Measurements from ENCODE around the gene AQP5.

Gene AQP5

GRCh38 chr12:49964849-49965624 lies 3.4 kb downstream of the AQP5 start:
- no peak for DNase-seq (ENCODE audit: low read depth in 3 of 3)

GRCh38 chr12:49965836-49966235 lies 4.2 kb downstream of the AQP5 start:
- no peak for DNase-seq (ENCODE audit: low read depth in 3 of 3)

- no peak for DNase-seq (ENCODE audit: low read depth in 3 of 3)
Measured at GRCh38 chr12:49966511-49967041, 4.9 kb downstream of the AQP5 start.

GRCh38 chr12:49967042-49967776 lies 5.5 kb downstream of the AQP5 start:
- DNase-seq (ENCODE audit: low read depth in 3 of 3) = peak; percentile 87 to 94 (median 89)

- DNase-seq (ENCODE audit: low read depth in 3 of 3) = no peak
Measured at GRCh38 chr12:49967777-49968250, 6.1 kb downstream of the AQP5 start.

- no peak for DNase-seq (ENCODE audit: low read depth in 3 of 3)
Measured at GRCh38 chr12:49968471-49968870, 6.8 kb downstream of the AQP5 start.

- no peak for DNase-seq (ENCODE audit: low read depth in 3 of 3)
Measured at GRCh38 chr12:49969027-49969426, 7.4 kb downstream of the AQP5 start.

GRCh38 chr12:49969651-49970429 lies 8.2 kb downstream of the AQP5 start:
- no peak for DNase-seq (ENCODE audit: low read depth in 3 of 3)

GRCh38 chr12:49970658-49971057 lies 9.0 kb downstream of the AQP5 start:
- no peak for DNase-seq (ENCODE audit: low read depth in 3 of 3)

- DNase-seq (ENCODE audit: low read depth in 3 of 3) = no peak
Measured at GRCh38 chr12:49971141-49971540, 9.5 kb downstream of the AQP5 start.

GRCh38 chr12:49972129-49972528 lies 10.5 kb downstream of the AQP5 start:
- DNase-seq (ENCODE audit: low read depth in 3 of 3) = no peak

GRCh38 chr12:49972641-49973360 lies 11.1 kb downstream of the AQP5 start, which contains the start of gene AQP6:
TSS of gene AQP6 (plus strand) at chr12:49972947. CDS start at chr12:49973174, 227 bp downstream.
- no peak for DNase-seq (ENCODE audit: low read depth in 3 of 3)

- no peak for DNase-seq (ENCODE audit: low read depth in 3 of 3)
Measured at GRCh38 chr12:49973361-49973830, 11.7 kb downstream of the AQP5 start.

- no peak for DNase-seq (ENCODE audit: low read depth in 3 of 3)
Measured at GRCh38 chr12:49974231-49974675, 12.6 kb downstream of the AQP5 start.

- DNase-seq (ENCODE audit: low read depth in 3 of 3) = no peak
Measured at GRCh38 chr12:49974677-49975317, 13.1 kb downstream of the AQP5 start.

- no peak for DNase-seq (ENCODE audit: low read depth in 3 of 3)
Measured at GRCh38 chr12:49975318-49975761, 13.7 kb downstream of the AQP5 start.

- no peak for DNase-seq (ENCODE audit: low read depth in 3 of 3)
Measured at GRCh38 chr12:49976557-49976956, 14.9 kb downstream of the AQP5 start.

GRCh38 chr12:49978125-49978524 lies 16.5 kb downstream of the AQP5 start:
- DNase-seq (ENCODE audit: low read depth in 3 of 3) = no peak

GRCh38 chr12:49979016-49979586 lies 17.4 kb downstream of the AQP5 start:
- DNase-seq (ENCODE audit: low read depth in 3 of 3) = no peak

GRCh38 chr12:49979791-49980190 lies 18.1 kb downstream of the AQP5 start:
- DNase-seq (ENCODE audit: low read depth in 3 of 3) = no peak

All from stimulated activated CD4-positive, alpha-beta T cell treated with anti-CD3 and anti-CD28 coated beads, TNF-alpha, amount 100 ng/mL, for 24 hours (primary cell).